GM20431 (cell line): ENCODE measurements around the gene CCDC167.

Source experiments
- in situ Hi-C: fragments of 300-500 bp; cut with MseI, MboI; formaldehyde crosslinking; loops from one replicate; pipeline ENCODE4 v1.15.0; 2020; ENCODE audit warnings: low sequenced_read_pairs; ENCODE audit not compliant: unreplicated experiment

CCDC167 gene

GRCh38 chr6:37491171-37491829 lies 8.4 kb downstream of the CCDC167 start:
- in situ Hi-C loops = no loop called here

- in situ Hi-C loops = no loop called here
Observed at GRCh38 chr6:37490536-37491170, 9.0 kb downstream of the CCDC167 start.

DNA sequence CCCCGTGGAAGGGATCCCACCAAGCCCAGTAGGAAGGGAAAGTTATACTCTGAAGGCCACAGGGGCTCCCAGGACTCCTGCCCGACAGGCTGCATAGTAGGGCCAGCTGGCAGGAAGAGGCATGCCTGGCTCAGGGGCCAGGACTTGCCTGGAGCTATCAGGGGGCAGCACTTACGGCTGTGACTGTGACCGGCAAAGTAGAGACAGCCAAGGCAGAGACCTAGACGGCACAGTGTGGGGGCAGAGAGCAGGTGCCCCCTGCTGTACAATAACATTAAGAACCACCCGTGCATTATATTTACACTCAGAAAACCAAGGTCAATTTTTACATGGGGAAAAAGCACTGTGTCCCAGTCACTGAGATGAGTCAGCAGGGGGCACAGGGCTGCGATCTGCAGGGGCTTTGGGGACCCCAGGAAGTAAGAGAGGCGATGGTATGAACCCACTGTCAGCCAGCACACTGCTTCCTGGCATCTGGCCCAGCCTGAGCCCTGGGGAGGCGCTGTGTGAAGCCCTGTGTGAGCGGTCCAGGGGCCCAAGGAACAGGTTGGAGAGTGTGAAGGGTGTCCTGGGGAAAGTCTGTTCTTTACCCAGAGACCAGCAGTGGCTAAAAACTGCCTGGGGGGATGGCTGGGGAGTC lies 9.9 kb downstream of the CCDC167 start:
- in situ Hi-C loops = no loop called here

DNA sequence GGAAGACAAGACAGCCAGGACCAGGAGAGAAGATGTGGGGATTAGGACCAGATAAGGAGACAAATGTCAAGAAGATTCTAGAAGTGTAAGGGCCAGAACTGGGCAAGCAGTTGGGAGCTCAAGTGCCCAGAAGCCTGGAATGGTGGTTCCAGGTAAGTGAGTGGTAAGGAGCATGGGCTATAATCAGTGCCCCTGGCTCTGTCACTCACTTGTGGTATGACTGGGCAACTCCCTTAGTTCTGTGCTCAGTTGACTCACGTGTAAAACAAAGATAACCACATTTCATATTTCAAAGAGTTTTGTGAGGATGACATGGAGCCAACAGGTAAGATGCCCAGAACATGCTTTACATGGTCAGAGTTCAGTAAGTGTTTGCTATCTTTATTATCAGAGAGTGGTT lies 11.2 kb downstream of the CCDC167 start:
- in situ Hi-C loops = no loop called here

GRCh38 chr6:37487591-37488380 lies 11.9 kb downstream of the CCDC167 start:
- in situ Hi-C loops = no loop called here

DNA sequence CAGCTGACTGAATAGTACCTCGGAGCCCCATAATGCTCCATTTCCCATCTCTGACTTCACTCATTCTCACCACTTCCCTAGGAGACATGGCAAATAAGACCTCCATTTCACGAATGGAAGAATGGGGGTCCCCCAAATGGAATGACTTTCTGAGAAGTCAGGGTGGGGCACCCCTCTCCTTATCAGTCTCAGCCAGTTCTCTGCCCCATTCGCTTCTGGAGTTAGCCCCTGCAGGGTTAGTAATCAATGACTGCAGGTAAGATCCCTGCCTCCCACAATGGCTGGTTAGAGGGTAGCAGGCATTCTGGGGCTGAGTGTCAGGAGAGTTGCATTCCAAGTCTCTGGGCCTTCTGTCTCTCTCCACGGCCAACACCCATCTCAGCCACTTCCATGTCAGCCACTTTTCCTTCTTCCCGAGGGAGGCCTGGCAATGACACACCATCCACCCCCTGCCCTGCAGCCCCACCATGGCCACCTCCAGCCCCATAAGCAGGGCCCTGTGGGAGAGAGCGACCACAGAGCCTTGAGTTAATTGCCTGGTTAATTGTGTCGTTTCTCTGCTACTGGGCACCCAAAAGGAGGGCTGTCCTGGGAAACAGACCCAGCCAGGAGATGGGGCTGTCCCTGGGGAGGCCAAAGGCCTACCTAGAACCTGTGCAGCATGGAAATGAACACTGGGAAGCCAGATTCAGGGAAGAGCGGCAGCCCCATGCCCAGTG lies 13.4 kb downstream of the CCDC167 start:
- in situ Hi-C loops = no loop called here

- in situ Hi-C loops = no loop called here
Observed at GRCh38 chr6:37485291-37485702, 14.4 kb downstream of the CCDC167 start.

DNA sequence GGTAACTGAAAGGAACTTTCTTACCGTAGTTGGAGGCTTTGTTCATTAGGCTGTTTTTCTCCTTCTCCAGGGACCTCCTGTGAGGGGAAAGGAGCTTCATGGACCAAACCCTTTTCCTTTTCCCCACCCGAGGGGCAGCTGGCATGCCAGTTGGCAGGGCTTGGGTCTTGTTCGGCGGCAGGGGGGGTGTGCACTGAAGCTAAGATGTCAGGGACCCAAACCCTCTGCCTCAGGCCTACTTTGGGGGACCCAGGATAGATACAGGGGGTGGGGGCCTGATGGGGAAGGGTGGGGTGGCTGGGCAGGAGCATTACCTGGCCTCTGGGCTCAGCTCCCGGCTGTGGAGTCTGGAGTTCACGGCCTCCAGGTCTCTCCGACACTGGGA lies 14.9 kb downstream of the CCDC167 start:
- in situ Hi-C loops = no loop called here

DNA sequence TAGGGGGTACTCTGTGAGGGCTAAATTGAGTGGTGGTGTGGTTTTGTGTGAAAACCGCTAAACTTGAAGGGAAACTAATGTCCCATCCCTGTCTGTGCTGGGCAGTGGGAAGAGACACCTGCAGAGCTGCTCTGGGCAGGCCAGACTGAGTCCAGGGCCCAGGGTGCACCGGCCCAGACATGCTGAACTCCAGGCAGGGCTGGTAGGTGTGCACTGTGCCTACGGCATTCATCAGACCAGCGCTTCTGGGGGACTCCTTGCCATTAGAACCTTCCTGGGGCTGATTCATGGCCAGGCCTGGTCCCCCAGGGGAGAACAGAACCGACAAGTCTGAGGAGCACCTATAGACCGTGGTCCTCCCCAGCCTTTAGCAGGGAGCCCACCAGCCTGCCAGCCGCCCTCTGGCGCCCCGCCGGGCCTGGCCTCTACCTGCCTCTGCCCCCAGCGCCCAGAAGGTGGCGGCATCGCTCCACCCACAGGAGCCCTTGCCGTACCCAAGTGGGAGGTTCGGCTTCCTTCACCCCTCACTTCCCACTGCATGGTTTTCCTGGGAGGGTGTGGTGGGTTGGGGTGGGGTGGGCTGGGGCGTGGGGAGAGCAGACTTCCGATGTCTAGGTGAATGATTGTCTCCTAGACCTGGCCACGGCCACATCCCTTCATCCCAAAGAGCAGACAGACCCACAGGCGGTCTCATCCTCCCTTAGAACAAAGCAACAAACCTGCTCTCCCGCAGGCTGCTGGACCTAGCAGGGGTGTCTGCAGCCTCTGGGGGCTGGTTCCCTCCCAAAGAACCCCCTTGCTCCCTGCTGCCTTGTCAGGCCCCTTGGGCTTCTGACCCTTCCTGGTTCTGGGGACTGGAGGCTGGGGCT lies 15.5 kb downstream of the CCDC167 start:
- in situ Hi-C loops = no loop called here

DNA sequence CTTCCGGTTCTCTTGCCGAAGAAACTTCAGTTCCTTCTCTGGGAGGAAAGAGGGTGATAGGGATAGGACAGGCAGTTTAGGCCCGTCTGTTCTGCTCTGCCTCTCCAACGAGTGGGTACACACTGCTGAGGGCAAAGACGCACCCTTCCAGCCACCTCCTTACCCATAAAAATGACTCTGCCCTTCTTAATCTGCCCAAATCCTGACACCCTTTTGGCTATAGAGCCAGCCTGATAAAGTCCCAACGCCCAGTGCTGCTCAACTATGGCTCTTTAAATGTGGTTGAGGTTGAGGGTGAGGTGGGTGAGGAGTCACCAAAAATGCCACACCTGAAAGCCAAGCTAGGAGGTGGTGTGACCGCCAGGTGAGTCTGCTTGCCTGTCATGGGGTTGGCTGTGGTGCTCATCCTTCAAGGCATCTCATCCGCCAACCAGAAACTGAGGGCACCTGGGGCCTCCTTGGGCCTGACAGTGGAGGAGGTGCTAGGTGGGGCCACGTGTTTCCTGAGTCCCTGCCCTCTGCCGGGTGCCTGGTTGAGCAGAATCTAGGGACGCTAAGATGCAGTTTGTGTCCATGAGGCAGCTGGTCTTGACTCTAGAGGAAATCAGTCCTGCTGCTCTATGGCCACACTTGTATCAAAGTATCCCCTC lies 16.3 kb downstream of the CCDC167 start:
- in situ Hi-C loops = no loop called here

GRCh38 chr6:37482606-37483251 lies 17.0 kb downstream of the CCDC167 start:
- in situ Hi-C loops = no loop called here

- in situ Hi-C loops = no loop called here
Observed at GRCh38 chr6:37481711-37482605, 17.7 kb downstream of the CCDC167 start.

DNA sequence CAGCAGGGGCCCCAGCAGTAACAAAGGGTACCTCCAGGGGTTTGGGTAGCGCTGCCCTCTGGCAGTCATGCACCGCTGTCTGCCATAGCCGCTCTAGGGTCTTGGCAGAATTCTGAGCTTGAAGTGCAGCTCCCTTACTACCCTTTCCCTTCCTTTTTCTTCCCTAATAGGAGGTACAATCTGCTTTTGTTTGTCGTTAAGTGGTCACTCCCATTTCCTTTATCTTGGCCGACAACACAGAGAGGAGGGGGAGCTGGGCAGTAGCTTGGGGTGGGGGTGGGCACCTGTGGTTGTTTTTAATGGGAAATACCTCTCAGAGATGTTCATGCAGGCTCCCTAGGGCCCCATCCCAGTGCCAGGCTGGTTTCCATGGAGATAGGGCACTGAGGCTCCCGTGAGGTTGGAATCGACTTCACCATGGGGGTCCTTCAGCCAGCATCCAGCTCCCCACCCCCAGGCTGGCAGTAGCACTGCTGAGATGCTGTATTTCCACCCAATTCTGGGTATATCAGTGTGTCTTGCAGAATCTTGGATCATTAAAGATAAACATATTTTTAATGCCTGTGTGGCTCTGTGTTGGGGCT lies 18.6 kb downstream of the CCDC167 start:
- in situ Hi-C loops = no loop called here

DNA sequence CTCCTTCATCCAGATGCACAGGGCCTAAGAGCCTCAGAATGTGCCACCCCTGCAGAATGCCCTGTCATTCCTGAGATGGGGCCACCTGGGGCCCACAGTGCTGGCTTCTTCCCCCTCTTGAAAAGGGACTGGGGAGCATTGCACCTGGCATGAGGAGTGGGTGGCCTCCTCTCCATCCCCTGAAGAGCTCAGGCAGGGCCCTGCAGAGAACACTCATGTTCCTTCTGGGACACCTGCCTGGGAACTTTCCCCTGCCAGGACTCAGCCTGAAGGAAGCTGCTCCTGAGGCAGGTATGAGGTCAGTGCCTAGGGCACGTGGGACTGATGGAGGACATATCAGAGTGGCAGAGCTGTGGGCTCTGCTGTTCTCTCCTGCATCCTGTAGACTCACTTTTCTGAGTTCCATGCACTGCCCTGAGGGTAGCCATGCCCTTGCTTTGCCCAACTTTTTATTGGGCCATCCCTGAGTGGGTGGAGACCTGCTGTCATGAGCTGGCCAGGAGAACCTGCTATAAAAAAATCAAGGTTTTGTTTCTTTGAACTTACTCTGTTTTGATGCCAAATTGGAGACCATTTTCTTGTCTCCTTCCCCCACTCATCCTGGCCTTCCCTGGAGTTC lies 19.5 kb downstream of the CCDC167 start:
- in situ Hi-C loops = no loop called here

DNA sequence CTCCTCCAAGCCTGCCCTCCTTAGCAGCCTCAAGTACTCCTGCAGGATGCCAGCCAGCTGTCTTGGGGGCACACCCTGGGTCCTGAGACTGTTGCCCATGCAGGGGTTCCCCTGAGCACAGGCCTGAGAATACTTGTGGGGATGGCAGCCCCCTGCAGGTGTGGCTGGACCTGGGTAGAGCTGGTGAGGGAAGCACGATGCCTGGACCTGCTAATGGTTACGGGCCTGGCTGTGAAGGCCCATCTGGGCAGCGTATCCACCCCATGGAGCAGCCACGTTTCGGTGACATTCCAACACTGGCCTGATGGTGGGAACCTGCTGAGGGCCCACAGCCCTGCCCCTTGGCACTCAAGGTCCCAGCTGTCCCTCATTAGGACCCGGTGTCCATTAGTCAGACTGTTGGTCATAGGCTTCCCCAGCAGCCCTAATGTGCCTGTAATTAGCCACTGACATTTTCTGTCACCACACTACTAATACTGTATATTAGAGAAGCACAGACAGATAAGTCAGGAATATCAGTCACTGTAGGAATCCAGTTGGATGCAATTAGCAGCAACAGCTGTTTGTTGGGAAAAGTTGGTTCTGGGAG lies 20.3 kb downstream of the CCDC167 start:
- in situ Hi-C loops = no loop called here

DNA sequence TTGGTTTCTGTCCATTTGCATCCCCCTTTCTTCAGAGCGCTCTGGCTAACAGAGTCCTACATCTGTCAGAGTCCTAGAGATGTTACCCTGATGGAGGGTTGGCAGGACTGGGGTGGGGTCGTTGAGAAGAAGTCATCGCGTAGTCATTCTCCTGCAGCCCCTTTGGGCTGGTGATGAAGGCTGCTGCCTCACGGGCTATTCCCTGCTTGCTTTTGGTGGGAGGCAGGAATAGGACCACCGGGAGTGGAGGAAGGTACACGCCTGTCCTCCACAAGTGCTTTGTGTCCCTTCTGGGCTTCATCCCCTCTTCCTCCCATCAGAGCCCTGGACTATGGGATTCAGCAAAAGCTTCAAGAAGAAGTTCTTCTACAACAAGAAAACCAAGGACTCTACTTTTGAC lies 20.9 kb downstream of the CCDC167 start:
- in situ Hi-C loops = no loop called here
